Esophagus muscularis mucosa (tissue), 4 donors: Measurements from ENCODE around the gene MLLT11.

Experiments
- EP300 ChIP-seq: sonication (generic); formaldehyde crosslinking; IDR thresholded peaks from one replicate; pipeline ENCODE4 v1.6.1; 2017; ENCODE audit warnings: antibody characterized with exemption
- POLR2A ChIP-seq: fragments of 450-650 bp; IDR thresholded peaks from one replicate; pipeline ENCODE4 v1.6.1; 2017; ENCODE audit warnings: antibody characterized with exemption, moderate library complexity, mild to moderate bottlenecking, low read depth
- TF ChIP-seq, protein P1 (sequence below), 3 experiments: fragments of 200-600 bp in 2 of 3; fragments of 450-650 bp in 1 of 3; sonication (generic) in 2 of 3; IDR thresholded peaks; one replicate each; pipeline ENCODE4 v1.5.1; 2017 to 2019; ENCODE audit warnings: antibody characterized with exemption in 3 of 3, mild to moderate bottlenecking in 2 of 3, moderate library complexity in 1 of 3

GRCh38 chr1:151032164-151032563 lies 28.0 kb upstream of the MLLT11 start:
- TF ChIP-seq, protein P1, sequence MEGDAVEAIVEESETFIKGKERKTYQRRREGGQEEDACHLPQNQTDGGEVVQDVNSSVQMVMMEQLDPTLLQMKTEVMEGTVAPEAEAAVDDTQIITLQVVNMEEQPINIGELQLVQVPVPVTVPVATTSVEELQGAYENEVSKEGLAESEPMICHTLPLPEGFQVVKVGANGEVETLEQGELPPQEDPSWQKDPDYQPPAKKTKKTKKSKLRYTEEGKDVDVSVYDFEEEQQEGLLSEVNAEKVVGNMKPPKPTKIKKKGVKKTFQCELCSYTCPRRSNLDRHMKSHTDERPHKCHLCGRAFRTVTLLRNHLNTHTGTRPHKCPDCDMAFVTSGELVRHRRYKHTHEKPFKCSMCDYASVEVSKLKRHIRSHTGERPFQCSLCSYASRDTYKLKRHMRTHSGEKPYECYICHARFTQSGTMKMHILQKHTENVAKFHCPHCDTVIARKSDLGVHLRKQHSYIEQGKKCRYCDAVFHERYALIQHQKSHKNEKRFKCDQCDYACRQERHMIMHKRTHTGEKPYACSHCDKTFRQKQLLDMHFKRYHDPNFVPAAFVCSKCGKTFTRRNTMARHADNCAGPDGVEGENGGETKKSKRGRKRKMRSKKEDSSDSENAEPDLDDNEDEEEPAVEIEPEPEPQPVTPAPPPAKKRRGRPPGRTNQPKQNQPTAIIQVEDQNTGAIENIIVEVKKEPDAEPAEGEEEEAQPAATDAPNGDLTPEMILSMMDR (IDR thresholded peaks at IDR 0.05), result no peak
- TF ChIP-seq POLR2A (no peak), EP300 (no peak)
